Heart left ventricle (tissue), 13 donors: ENCODE measurements around the gene OR6A2.

Experiments used
- CTCF ChIP-seq, 12 donors: fragments of 200-600 bp; sonication (generic) in 4 of 12; IDR thresholded peaks; one replicate each; pipeline versions ENCODE4 v1.5.0 to v1.8.0; 2018 to 2022; ENCODE audit warnings: antibody characterized with exemption in 12 of 12, mild to moderate bottlenecking in 5 of 12
- POLR2A ChIP-seq, 2 donors: fragments of 450-650 bp; IDR thresholded peaks; one replicate each; pipeline ENCODE4 v1.6.1; 2017; ENCODE audit warnings: antibody characterized with exemption in 2 of 2, mild to moderate bottlenecking in 2 of 2, moderate library complexity in 2 of 2
- donor health status: ischemic (EF 13 %, LVEDD 7.1; RV severe dilation, severe dysfunction).
- donor health status: DM: no; HTN: yes; CAD: no.
- donor health status: DM: no; HTN: no; CAD: no.
- donor health status: ischemic (EF 25% LVEDD 6.9; RV normal size, moderate dysfunction).
- donor health status: ischemic (EF 25% LVEDD 5.7; RV mildly dilated, moderate dysfunction).
- donor health status: ischemic (EF 35%, LVEDD 5.7; RV mildly dilated, moderate dysfunction).
- donor health status: nonischemic (EF 11% LVEDD 7.7; RV severe dilation, severe dysfunction).
- donor health status: DM: yes; HTN: yes; CAD: no.
- donor health status: PGD.
- donor health status: ischemic (EF 29% LVEDD 5.4; RV normal size, mild dysfunction).
- donor health status: nonischemic (EF 23%, LVEDD 6.1; RV moderate dilation, normal function).

- TF ChIP-seq POLR2A (IDR thresholded peaks at IDR 0.05) = no peak
- no peak for TF ChIP-seq CTCF (IDR thresholded peaks at IDR 0.05)
Measured at GRCh38 chr11:6813656-6814055, 14.2 kb upstream of the OR6A2 start.
